CD14-positive monocyte (primary cell): ENCODE measurements around the gene CCDC175. TPM values are rescaled to one million over a fixed set of nuclear protein-coding genes. Genes with fewer than 3 reads are reported as not detected.
A peak's percentile ranks its signal among the peaks of the same experiment; 100 is the strongest.

Experiments
- DNase-seq, 3 donors: peaks; one replicate each; pipeline ENCODE4 v3.0.0-alpha.2; 2011 to 2022
- H2AFZ ChIP-seq: 2 replicates; pipeline ENCODE4 v1.6.0; 2012; ENCODE audit warnings: mild to moderate bottlenecking, low read depth, low read length, inconsistent platforms; ENCODE audit not compliant: insufficient read depth, poor library complexity, severe bottlenecking
- H3K27ac ChIP-seq, 2 donors: 1 replicate in 1 of 2; 2 replicates in 1 of 2; pipeline ENCODE4 v1.5.1; 2012 to 2013; ENCODE audit warnings: low read length in 2 of 2, control low read depth in 1 of 2, inconsistent platforms in 1 of 2, low read depth in 1 of 2, mild to moderate bottlenecking in 1 of 2
- H3K27me3 ChIP-seq, 2 donors: one replicate each; pipeline versions ENCODE4 v1.6.0 to v1.6.1; 2011 to 2013; ENCODE audit warnings: low read length in 2 of 2; ENCODE audit not compliant: control insufficient read depth in 2 of 2, insufficient read depth in 2 of 2
- H3K36me3 ChIP-seq, 2 donors: replicated peaks in 1 of 2; 1 replicate in 1 of 2; 2 replicates in 1 of 2; pipeline versions ENCODE4 v1.5.1 to v1.6.1; 2012 to 2013; ENCODE audit warnings: low read length in 2 of 2, control low read depth in 1 of 2, inconsistent platforms in 1 of 2, mild to moderate bottlenecking in 1 of 2; ENCODE audit not compliant: insufficient read depth in 2 of 2, control insufficient read depth in 1 of 2
- H3K4me1 ChIP-seq, 2 donors: 1 replicate in 1 of 2; 2 replicates in 1 of 2; pipeline versions ENCODE4 v1.5.1 to v1.6.1; 2012 to 2013; ENCODE audit warnings: low read length in 2 of 2, control low read depth in 1 of 2, inconsistent platforms in 1 of 2, mild to moderate bottlenecking in 1 of 2, moderate library complexity in 1 of 2; ENCODE audit not compliant: insufficient read depth in 2 of 2, control insufficient read depth in 1 of 2
- H3K4me2 ChIP-seq: replicated peaks from 2 replicates; pipeline ENCODE3; 2012; ENCODE audit warnings: low read length, moderate library complexity, mild to moderate bottlenecking; ENCODE audit not compliant: poor library complexity, severe bottlenecking; ENCODE audit errors: extremely low read depth
- H3K4me3 ChIP-seq, 3 experiments: fragments of 200-600 bp in 1 of 3; sonication (generic) in 1 of 3; replicated peaks in 1 of 3; 1 replicate in 2 of 3; 2 replicates in 1 of 3; pipeline ENCODE4 v1.5.1; 2011 to 2013; ENCODE audit warnings: low read length in 3 of 3, mild to moderate bottlenecking in 3 of 3, control low read depth in 2 of 3, low read depth in 2 of 3, inconsistent platforms in 1 of 3, moderate library complexity in 1 of 3
- H3K79me2 ChIP-seq: 2 replicates; pipeline ENCODE4 v1.6.0; 2012; ENCODE audit warnings: mild to moderate bottlenecking, control low read depth, inconsistent platforms, low read length, moderate library complexity; ENCODE audit not compliant: insufficient read depth
- H3K9ac ChIP-seq: 2 replicates; pipeline ENCODE4 v1.6.0; 2017; ENCODE audit warnings: low read length, mild to moderate bottlenecking; ENCODE audit not compliant: insufficient read depth, poor library complexity, severe bottlenecking
- H3K9me3 ChIP-seq, 2 donors: replicated peaks in 1 of 2; 1 replicate in 1 of 2; 2 replicates in 1 of 2; pipeline versions ENCODE4 v1.5.1 to v1.6.1; 2012 to 2013; ENCODE audit warnings: low read length in 2 of 2, control low read depth in 1 of 2; ENCODE audit not compliant: control insufficient read depth in 1 of 2, insufficient read depth in 1 of 2
- H4K20me1 ChIP-seq: 2 replicates; pipeline ENCODE4 v1.6.0; 2012; ENCODE audit warnings: mild to moderate bottlenecking, low read length, control low read depth, moderate library complexity; ENCODE audit not compliant: insufficient read depth
- H3K27ac Mint-ChIP-seq, 7 donors: one replicate each; pipeline ENCODE4 v1.8.0; 2020; ENCODE audit warnings: mild to moderate bottlenecking in 7 of 7, mixed read lengths in 7 of 7, moderate library complexity in 6 of 7, inconsistent platforms in 2 of 7
- H3K27me3 Mint-ChIP-seq, 3 donors: one replicate each; pipeline ENCODE4 v1.8.0; 2021 to 2022; ENCODE audit warnings: low read depth in 3 of 3, mild to moderate bottlenecking in 3 of 3, mixed read lengths in 3 of 3, moderate library complexity in 3 of 3, inconsistent platforms in 1 of 3
- H3K36me3 Mint-ChIP-seq, 2 donors: one replicate each; pipeline ENCODE4 v1.8.0; 2020; ENCODE audit warnings: mixed read lengths in 2 of 2, inconsistent platforms in 1 of 2, mild to moderate bottlenecking in 1 of 2
- H3K4me1 Mint-ChIP-seq: one replicate; pipeline ENCODE4 v1.8.0; 2020; ENCODE audit warnings: mild to moderate bottlenecking, mixed read lengths
- H3K4me3 Mint-ChIP-seq, 2 donors: one replicate each; pipeline ENCODE4 v1.8.0; 2020; ENCODE audit warnings: mild to moderate bottlenecking in 2 of 2, mixed read lengths in 2 of 2, moderate library complexity in 1 of 2
- H3K9me3 Mint-ChIP-seq, 7 donors: one replicate each; pipeline ENCODE4 v1.8.0; 2020 to 2022; ENCODE audit warnings: mixed read lengths in 7 of 7, mild to moderate bottlenecking in 6 of 7, moderate library complexity in 6 of 7, inconsistent platforms in 2 of 7
- WGBS: methylation state at CpG from one replicate; pipeline ENCODE4 v1.1.5; 2013; ENCODE audit warnings: missing lambda C conversion rate; ENCODE audit not compliant: insufficient coverage; 5-methylcytosine and 5-hydroxymethylcytosine counted together
- intact Hi-C, 2 donors: fragments of 100-400 bp; cut with micrococcal nuclease; formaldehyde crosslinking; loops; one replicate each; pipeline versions ENCODE4 v1.15.0 to v1.15.1; 2023
- polyA plus RNA-seq, 3 donors: library from polyadenylated mRNA; depleted of rRNA in 1 of 3; unstranded in 2 of 3; stranded (reverse) in 1 of 3; fragments of 300-500 nt in 2 of 3; fragments of >200 nt in 1 of 3; fragmentation: Illumina TruSeq in 2 of 3; gene quantifications; 1 replicate in 2 of 3; 2 replicates in 1 of 3; pipeline ENCODE4 v1.2.3, GENCODE V29; 2012 to 2021
- TF ChIP-seq, protein P1 (sequence below): fragments of 200-600 bp; IDR thresholded peaks from one replicate; pipeline ENCODE4 v1.8.0; 2022; ENCODE audit warnings: antibody characterized with exemption, mild to moderate bottlenecking

The CCDC175 gene
- polyA plus RNA-seq, 3 donors: not detected

DNA sequence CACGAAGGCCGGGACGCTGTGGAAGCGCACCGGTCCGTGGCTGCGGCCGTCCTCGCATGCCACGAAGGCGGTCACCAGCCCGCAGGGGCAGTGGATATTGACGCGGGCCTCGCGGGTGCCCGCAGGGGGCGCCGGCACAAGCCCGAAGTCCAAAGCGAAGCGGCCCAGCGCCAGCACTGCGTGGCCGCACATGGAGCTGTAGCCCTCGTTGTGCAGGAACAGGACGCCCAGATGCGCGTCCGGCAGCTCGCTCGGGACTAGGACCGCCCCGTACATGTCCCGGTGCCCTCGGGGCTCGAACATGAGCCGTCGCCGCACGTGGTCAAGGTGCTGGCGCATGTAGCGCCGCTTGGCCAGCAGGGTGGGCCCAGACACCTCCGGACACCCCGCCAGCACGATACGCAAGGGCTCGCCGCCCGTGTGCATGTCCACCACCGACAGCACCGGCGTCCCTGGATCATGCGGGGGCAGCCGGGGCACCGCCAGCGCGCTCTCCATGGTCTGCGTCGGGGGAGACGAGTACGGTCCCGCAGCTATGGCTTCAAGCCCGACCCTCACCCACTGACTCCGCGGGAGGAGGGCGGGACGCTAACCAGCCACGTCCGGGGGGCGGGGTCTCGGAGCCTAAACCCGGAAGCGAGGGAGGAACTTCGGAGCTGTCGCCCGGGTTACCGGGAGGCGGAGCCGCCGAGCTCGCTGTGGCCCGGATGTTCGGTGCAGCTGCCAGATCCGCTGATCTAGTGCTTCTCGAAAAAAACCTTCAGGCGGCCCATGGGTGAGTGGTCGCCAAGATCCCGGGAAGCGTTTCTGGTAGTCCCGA, 92.6 kb downstream of the CCDC175 start, which contains the start of the genes JKAMP and L3HYPDH:
Gene JKAMP (plus strand): TSS at position 699 of the 820 bp plus-strand sequence. CDS start 73 bp downstream, at position 772.
Gene L3HYPDH (minus strand): TSS at position 590 of the 820 bp plus-strand sequence. CDS start 92 bp downstream, at position 498.
- DNase-seq: peak; percentile 91 to 95 (median 92)
- TF ChIP-seq, protein P1, sequence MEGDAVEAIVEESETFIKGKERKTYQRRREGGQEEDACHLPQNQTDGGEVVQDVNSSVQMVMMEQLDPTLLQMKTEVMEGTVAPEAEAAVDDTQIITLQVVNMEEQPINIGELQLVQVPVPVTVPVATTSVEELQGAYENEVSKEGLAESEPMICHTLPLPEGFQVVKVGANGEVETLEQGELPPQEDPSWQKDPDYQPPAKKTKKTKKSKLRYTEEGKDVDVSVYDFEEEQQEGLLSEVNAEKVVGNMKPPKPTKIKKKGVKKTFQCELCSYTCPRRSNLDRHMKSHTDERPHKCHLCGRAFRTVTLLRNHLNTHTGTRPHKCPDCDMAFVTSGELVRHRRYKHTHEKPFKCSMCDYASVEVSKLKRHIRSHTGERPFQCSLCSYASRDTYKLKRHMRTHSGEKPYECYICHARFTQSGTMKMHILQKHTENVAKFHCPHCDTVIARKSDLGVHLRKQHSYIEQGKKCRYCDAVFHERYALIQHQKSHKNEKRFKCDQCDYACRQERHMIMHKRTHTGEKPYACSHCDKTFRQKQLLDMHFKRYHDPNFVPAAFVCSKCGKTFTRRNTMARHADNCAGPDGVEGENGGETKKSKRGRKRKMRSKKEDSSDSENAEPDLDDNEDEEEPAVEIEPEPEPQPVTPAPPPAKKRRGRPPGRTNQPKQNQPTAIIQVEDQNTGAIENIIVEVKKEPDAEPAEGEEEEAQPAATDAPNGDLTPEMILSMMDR: peak; percentile 87
- intact Hi-C loops: loop anchor here (5.0 to 10.0 kb wide), 4 partner anchors 91 to 761 kb away; partner anchors contain the start of genes CCDC175 (in 2 of the 2), DAAM1 (in 1 of the 2) and PPM1A (in 1 of the 2)
- peaks cover 36 to 37% of the 10 kb centered on the region in 2 donors for H3K4me1 ChIP-seq
- Mint-ChIP-seq H3K36me3 (peaks cover 13 to 18% of the 10 kb centered on the region in 2 donors), H3K27ac (peak within 1 kb of the TSS; percentile 84 to 98 (median 95)), H3K4me1 (peaks cover 57% of the 10 kb centered on the region), H3K4me3 (peak within 1 kb of the TSS; percentile 95 to 98), H3K27me3 (no peaks in the 10 kb centered on the region), H3K9me3 (no peaks in the 10 kb centered on the region)
- peak within 1 kb of the TSS; percentile 97 for H2AFZ ChIP-seq
- H3K4me3 ChIP-seq: peak within 1 kb of the TSS; percentile 80 to 95 (median 83)
- H3K27ac ChIP-seq: peak within 1 kb of the TSS; percentile 72 to 91
- H3K27me3 ChIP-seq: no peaks in the 10 kb centered on the region
- H3K4me2 ChIP-seq: peak within 1 kb of the TSS; percentile 91
- H3K9ac ChIP-seq: peak within 1 kb of the TSS; percentile 81
- under 1% methylated on average over 92 of the region's 92 CpGs for WGBS
- peaks cover 8 to 18% of the 10 kb centered on the region in 2 donors for H3K36me3 ChIP-seq
- peaks cover 49% of the 10 kb centered on the region for H3K79me2 ChIP-seq
- peaks cover 40% of the 10 kb centered on the region for H4K20me1 ChIP-seq
- H3K9me3 ChIP-seq: no peaks in the 10 kb centered on the region

DNA sequence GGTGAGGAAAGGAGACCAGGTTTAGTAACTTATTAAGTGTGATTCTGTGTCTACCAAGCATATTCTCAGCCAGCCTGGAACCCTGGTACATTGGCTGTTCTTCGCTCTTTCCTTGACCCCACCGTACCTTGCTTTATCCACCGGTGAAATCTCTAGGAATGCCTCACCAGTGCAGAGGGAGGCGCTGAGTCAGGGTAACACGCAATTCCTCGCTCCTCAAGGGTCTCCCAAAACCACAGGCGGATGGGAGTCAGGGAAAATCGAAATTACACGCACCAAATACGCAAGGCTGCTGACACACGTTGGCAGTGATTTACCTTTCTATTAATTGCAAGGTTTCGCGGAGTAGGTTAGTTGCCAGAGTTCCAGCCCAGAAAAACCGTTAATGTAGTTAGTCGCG, 93.2 kb downstream of the CCDC175 start:
- Histone ChIP-seq H3K27ac (peak overlapping the region; percentile 72 to 91), H3K79me2 (peaks cover 42% of the 10 kb centered on the region)

More for the DNA sequence above, 93.2 kb downstream of the CCDC175 start:
- H3K27me3 ChIP-seq: no peaks in the 10 kb centered on the region
- H3K9me3 ChIP-seq: no peaks in the 10 kb centered on the region
- DNase-seq: peak in 1 of 3 donors; percentile 26
- H3K4me3 Mint-ChIP-seq: peak overlapping the region; percentile 95 to 98
- WGBS: 2% methylated on average over 16 of the region's 16 CpGs
- H3K4me1 Mint-ChIP-seq: peaks cover 53% of the 10 kb centered on the region
- H3K4me3 ChIP-seq: peak overlapping the region; percentile 80 to 95 (median 83)
- no peaks in the 10 kb centered on the region for H3K9me3 Mint-ChIP-seq
- peak overlapping the region; percentile 91 for H3K4me2 ChIP-seq
- peak overlapping the region in 6 of 7 donors; percentile 42 to 98 (median 85) for H3K27ac Mint-ChIP-seq
- H3K36me3 Mint-ChIP-seq: peaks cover 13 to 18% of the 10 kb centered on the region in 2 donors
- intact Hi-C loops: loop anchor here (5.0 to 10.0 kb wide), 4 partner anchors 91 to 761 kb away; partner anchors contain the start of genes CCDC175 (in 2 of the 2), DAAM1 (in 1 of the 2) and PPM1A (in 1 of the 2)
- TF ChIP-seq, protein P1: no peak
- H3K4me1 ChIP-seq: peaks cover 34 to 36% of the 10 kb centered on the region in 2 donors
- no peaks in the 10 kb centered on the region for H3K27me3 Mint-ChIP-seq
- H3K36me3 ChIP-seq: peaks cover 1 to 15% of the 10 kb centered on the region in 2 donors
- peaks cover 33% of the 10 kb centered on the region for H4K20me1 ChIP-seq
- H2AFZ ChIP-seq: peak overlapping the region; percentile 97
- peak overlapping the region; percentile 81 for H3K9ac ChIP-seq
